Measurements from ENCODE around the gene CCL27. TPM values are rescaled to one million over a fixed set of nuclear protein-coding genes. Genes with fewer than 3 reads are reported as not detected.
"Not testable (repeated sequence)": the region's sequence is repeated elsewhere in the genome, so short reads cannot be mapped to it uniquely, and the experiment has no call there.

The CCL27 gene
- total and polyA plus RNA-seq, 7 experiments from 2014 or later = not detected

DNA sequence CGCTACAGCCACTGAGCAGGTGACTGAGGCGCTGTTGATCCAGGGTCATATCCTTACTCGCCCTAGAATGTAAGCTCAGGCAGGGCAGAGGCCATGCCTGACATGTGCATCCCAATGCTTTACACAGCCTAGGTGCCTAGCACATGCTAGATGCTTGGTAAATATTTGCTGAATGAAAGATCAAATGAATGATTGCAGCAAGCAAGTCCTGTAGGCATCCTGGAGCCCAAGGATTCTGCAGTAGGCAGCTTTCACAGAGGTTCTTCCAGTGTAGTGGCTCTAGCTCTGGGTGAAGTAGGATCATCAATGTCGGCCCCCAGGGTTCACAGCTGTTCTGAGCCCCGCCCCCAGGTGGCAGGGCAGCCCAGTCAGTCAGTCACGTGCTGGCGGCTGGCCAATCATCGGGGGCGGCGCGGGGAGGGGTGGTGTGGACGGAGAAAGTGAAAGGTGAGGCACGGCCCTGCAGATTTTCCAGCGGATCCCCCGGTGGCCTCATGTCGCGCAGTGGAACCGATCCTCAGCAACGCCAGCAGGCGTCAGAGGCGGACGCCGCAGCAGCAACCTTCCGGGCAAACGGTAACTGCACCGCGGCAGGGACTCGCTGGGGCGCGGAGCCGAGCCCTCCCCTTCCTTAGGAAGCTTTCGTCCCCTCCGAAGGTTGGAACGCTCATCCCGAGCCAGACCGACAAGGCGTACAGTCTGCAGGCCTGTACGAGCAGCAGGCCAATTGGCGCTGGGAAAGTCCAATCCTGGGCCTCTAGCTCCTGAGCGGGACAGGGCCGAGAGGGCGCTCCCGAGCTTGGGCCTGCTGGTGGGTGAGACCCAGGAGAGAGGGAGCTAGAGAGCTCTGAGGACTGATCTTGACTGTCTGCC, 16.0 kb downstream of the CCL27 start, which contains the start of gene GALT:
Gene GALT, plus strand, starts transcription at position 465 of the 873 bp plus-strand sequence. Its CDS starts 30 bp downstream, at position 495.
- peak; percentile 82 to 98 (median 93) for DNase-seq
- ATAC-seq = peak; percentile 96
- peaks cover 20 to 23% of the 10 kb centered on the region in 2 donors for H3K4me1 ChIP-seq (ENCODE audit: control insufficient read depth in 2 of 2, insufficient read depth in 2 of 2, low read length in 2 of 2)
- Mint-ChIP-seq H3K27me3 (no peaks in the 10 kb centered on the region), H3K27ac (peak within 1 kb of the TSS; percentile 86 to 94 (median 90)), H3K4me1 (peaks cover 18 to 48% (median 34%) of the 10 kb centered on the region in 7 donors), H3K4me3 (peak within 1 kb of the TSS; percentile 82 to 96 (median 92)), H3K36me3 (peaks cover 6 to 27% (median 9%) of the 10 kb centered on the region in 5 donors), H3K9me3 (no peaks in the 10 kb centered on the region)
- peak within 1 kb of the TSS; percentile 90 for H3K4me3 ChIP-seq (ENCODE audit: low read length)
- intact Hi-C loops (cut with micrococcal nuclease) = loop anchor here (1.0 to 5.0 kb wide), 7 partner anchors 8 to 1086 kb away; partner anchors contain the start of genes RPP25L (in 2 of the 2), CREB3 (in 1 of the 2), DCTN3 (in 1 of the 2) and SIGMAR1 (in 1 of the 2)
- H3K27ac ChIP-seq (ENCODE audit: low read depth, low read length) = peak within 1 kb of the TSS; percentile 87
- CTCF ChIA-PET = interaction anchor here (0.6 to 7.2 kb wide), 17 partner anchors 9 to 249 kb away, joined by 3 to 50 read pairs (median 5); partner anchors contain the start of genes CCL27, DCTN3, RPP25L and SIGMAR1
- peaks cover 13 to 38% (median 15%) of the 10 kb centered on the region in 3 experiments for H3K36me3 ChIP-seq (ENCODE audit: control insufficient read depth in 2 of 3, insufficient read depth in 3 of 3, low read length in 3 of 3)
- H3K27me3 ChIP-seq (ENCODE audit: control insufficient read depth in 2 of 2, insufficient read depth in 2 of 2, low read length in 2 of 2) = no peaks in the 10 kb centered on the region
- POLR2A ChIA-PET = interaction anchor here (0.6 to 5.9 kb wide), 14 partner anchors 9 to 1479 kb away, joined by 3 to 87 read pairs (median 4); partner anchors contain the start of genes B4GALT1, CCL27, DCTN3 and SIGMAR1
- H3K9me3 ChIP-seq (ENCODE audit: control insufficient read depth in 2 of 3, low read length in 3 of 3) = no peaks in the 10 kb centered on the region

DNA sequence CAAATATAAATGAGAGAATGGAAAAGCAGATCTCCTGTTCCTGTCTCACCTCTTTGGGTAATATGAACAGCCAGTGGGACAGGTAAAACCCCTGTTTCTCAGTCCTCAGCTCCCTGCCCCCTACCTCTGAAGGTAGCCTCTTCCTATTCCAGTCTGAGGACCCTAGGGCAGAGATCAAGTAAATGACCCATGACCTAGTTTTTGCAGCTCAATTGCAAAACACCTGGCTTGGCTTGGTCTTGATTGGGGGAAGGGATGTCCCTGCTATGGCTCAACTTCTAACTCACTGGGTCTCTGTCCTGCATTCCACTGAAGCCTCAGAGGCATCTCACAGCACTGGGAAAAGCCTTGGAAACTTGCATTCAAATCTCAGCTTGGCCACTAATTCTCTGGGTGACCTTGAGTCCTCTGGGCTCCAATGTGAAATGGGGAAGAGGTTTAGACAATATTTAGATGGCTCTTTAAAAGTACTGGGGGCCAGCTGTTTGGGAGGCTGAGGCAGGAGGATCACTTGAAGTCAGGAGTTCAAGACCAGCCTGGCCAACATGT, 17.6 kb downstream of the CCL27 start:
- Histone ChIP-seq H3K27ac (ENCODE audit: low read depth, low read length) (no peak overlapping the region), H3K36me3 (ENCODE audit: control insufficient read depth in 2 of 3, insufficient read depth in 3 of 3, low read length in 3 of 3) (peaks cover 13 to 22% (median 14%) of the 10 kb centered on the region in 3 experiments), H3K4me3 (ENCODE audit: low read length) (no peak overlapping the region), H3K4me1 (ENCODE audit: control insufficient read depth in 2 of 2, insufficient read depth in 2 of 2, low read length in 2 of 2) (peaks cover 20 to 23% of the 10 kb centered on the region in 2 donors), H3K27me3 (ENCODE audit: control insufficient read depth in 2 of 2, insufficient read depth in 2 of 2, low read length in 2 of 2) (no peaks in the 10 kb centered on the region), H3K9me3 (ENCODE audit: control insufficient read depth in 2 of 3, low read length in 3 of 3) (no peaks in the 10 kb centered on the region)
- no peaks in the 10 kb centered on the region for H3K27me3 Mint-ChIP-seq
- no peak for ATAC-seq
- intact Hi-C loops (cut with micrococcal nuclease) = loop anchor here (5.0 kb wide), 1 partner anchor 33 kb away; the partner anchor contains the start of gene RPP25L (in 2 of the 2)
- ChIA-PET CTCF (interaction anchor here (0.5 to 7.2 kb wide), 6 partner anchors 11 to 1238 kb away, joined by 3 to 50 read pairs (median 4); partner anchors contain the start of gene CCL27), POLR2A (interaction anchor here (0.6 to 1.6 kb wide), 2 partner anchors 11 to 68 kb away, joined by 3 to 7 read pairs; no protein-coding TSS in a partner anchor)
- peaks cover 18 to 38% (median 33%) of the 10 kb centered on the region in 7 donors for H3K4me1 Mint-ChIP-seq
- peaks cover 6 to 19% (median 9%) of the 10 kb centered on the region in 5 donors for H3K36me3 Mint-ChIP-seq
- peak overlapping the region in 2 of 10 donors; percentile 21 to 61 for H3K4me3 Mint-ChIP-seq
- H3K27ac Mint-ChIP-seq = no peak overlapping the region
- DNase-seq = no peak
- H3K9me3 Mint-ChIP-seq = no peaks in the 10 kb centered on the region

DNA sequence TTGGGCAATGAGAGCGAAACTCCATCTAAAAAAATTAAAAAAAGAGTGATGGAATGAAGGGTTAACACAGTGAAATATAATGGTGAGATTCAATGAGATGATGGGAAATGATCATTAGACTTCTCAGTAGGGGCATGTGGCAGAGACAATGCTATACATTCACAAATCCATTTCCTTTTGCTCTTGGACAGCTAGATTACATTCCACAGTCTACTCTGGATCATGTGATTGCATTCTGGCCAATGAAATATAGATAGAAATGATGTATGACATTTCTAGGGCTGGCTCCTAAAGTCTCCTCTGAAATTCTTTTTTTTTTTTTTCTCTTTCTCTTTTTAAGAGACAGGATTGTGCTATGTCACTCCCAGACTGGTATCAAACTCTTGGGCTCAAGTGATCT, 19.8 kb downstream of the CCL27 start:
- no peak for DNase-seq
- intact Hi-C loops (cut with micrococcal nuclease) = no loop called here
- Mint-ChIP-seq H3K27ac (no peak overlapping the region), H3K27me3 (no peaks in the 10 kb centered on the region), H3K4me1 (peaks cover 15 to 32% (median 30%) of the 10 kb centered on the region in 7 donors), H3K4me3 (no peak overlapping the region), H3K36me3 (peaks cover 0 to 3% (median 0%) of the 10 kb centered on the region in 5 donors), H3K9me3 (peaks cover 0 to 1% (median 0%) of the 10 kb centered on the region in 11 donors)
- Histone ChIP-seq H3K27me3 (ENCODE audit: control insufficient read depth in 2 of 2, insufficient read depth in 2 of 2, low read length in 2 of 2) (no peaks in the 10 kb centered on the region), H3K4me3 (ENCODE audit: low read length) (no peak overlapping the region), H3K27ac (ENCODE audit: low read depth, low read length) (no peak overlapping the region), H3K9me3 (ENCODE audit: control insufficient read depth in 2 of 3, low read length in 3 of 3) (no peaks in the 10 kb centered on the region), H3K36me3 (ENCODE audit: control insufficient read depth in 2 of 3, insufficient read depth in 3 of 3, low read length in 3 of 3) (peaks cover 0 to 5% (median 0%) of the 10 kb centered on the region in 3 experiments), H3K4me1 (ENCODE audit: control insufficient read depth in 2 of 2, insufficient read depth in 2 of 2, low read length in 2 of 2) (peaks cover 16 to 20% of the 10 kb centered on the region in 2 donors)
- no peak for ATAC-seq
- POLR2A ChIA-PET = interaction anchor here (1.1 to 1.8 kb wide), 5 partner anchors 9 to 30 kb away, joined by 3 to 5 read pairs (median 4); partner anchors contain the start of genes CCL27 and DCTN3
- CTCF ChIA-PET = interaction anchor here (0.7 to 5.8 kb wide), 2 partner anchors 8 to 31 kb away, joined by 3 to 45 read pairs; partner anchors contain the start of gene RPP25L

DNA sequence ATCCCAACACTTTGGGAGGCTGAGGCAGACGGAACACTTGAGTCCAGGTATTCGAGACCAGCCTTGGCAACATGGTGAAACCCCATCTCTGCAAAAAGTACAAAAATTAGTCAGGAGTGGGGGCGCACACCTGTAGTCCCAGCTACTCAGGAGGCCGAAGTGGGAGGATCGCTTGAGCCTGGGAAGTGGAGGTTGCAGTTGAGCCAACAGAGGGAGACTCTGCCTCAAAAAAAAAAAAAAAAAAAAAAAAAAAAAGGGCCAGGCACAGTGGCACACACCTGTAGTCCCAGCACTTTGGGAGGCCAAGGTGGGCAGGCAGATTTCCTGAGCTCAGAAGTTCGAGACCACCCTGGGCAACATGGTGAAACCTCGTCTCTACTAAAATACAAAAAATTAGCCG, 23.1 kb downstream of the CCL27 start:
- H3K27me3 ChIP-seq (ENCODE audit: control insufficient read depth in 2 of 2, insufficient read depth in 2 of 2, low read length in 2 of 2); ATAC-seq; H3K27ac ChIP-seq (ENCODE audit: low read depth, low read length); H3K9me3 ChIP-seq (ENCODE audit: control insufficient read depth in 2 of 3, low read length in 3 of 3); DNase-seq; H3K36me3 Mint-ChIP-seq; H3K9me3 Mint-ChIP-seq; CTCF ChIA-PET; H3K4me3 ChIP-seq (ENCODE audit: low read length); H3K27me3 Mint-ChIP-seq: not testable (repeated sequence)
- peaks cover 21 to 22% of the 10 kb centered on the region in 2 donors for H3K4me1 ChIP-seq (ENCODE audit: control insufficient read depth in 2 of 2, insufficient read depth in 2 of 2, low read length in 2 of 2)
- peak overlapping the region in 1 of 10 donors; percentile 89 for H3K4me3 Mint-ChIP-seq
- POLR2A ChIA-PET = interaction anchor here (2.5 to 7.0 kb wide), 5 partner anchors 13 to 28 kb away, joined by 11 to 99 read pairs (median 29); partner anchors contain the start of genes CCL27, DCTN3, IL11RA and RPP25L
- intact Hi-C loops (cut with micrococcal nuclease) = loop anchor here (10.0 kb wide), 4 partner anchors 345 to 965 kb away; partner anchors contain the start of genes DNAJB5 (in 1 of the 2), TESK1 (in 1 of the 2), UBAP1 (in 1 of the 2) and UBE2R2 (in 1 of the 2)
- peaks cover 0 to 13% (median 0%) of the 10 kb centered on the region in 3 experiments for H3K36me3 ChIP-seq (ENCODE audit: control insufficient read depth in 2 of 3, insufficient read depth in 3 of 3, low read length in 3 of 3)
- peaks cover 19 to 37% (median 31%) of the 10 kb centered on the region in 7 donors for H3K4me1 Mint-ChIP-seq
- peak overlapping the region in 1 of 9 donors; percentile 96 for H3K27ac Mint-ChIP-seq

DNA sequence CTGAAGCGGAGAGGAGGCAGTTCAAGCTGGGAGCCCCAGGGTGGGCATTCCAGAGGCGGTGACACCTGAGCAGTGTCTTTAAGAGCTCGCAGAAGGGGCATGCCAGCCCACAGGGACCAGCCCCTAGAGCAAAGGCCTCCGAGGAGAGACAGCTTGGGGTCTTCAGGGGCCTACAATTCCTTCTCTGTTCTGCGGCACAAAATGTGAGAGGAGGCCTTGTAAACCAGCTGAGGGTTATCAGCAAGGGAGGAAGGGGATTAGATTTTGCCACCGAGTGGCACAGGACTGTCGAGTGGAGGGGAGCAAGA, 24.4 kb downstream of the CCL27 start:
- intact Hi-C loops (cut with micrococcal nuclease) = loop anchor here (1.0 to 10.0 kb wide), 6 partner anchors 8 to 967 kb away; partner anchors contain the start of genes DNAJB5 (in 1 of the 2), GALT (in 1 of the 2), TESK1 (in 1 of the 2) and UBAP1 (in 1 of the 2)
- H3K36me3 ChIP-seq (ENCODE audit: control insufficient read depth in 2 of 3, insufficient read depth in 3 of 3, low read length in 3 of 3) = peaks cover 0 to 13% (median 0%) of the 10 kb centered on the region in 3 experiments
- Mint-ChIP-seq H3K9me3 (peaks cover 0 to 1% (median 0%) of the 10 kb centered on the region in 11 donors), H3K27me3 (no peaks in the 10 kb centered on the region), H3K4me3 (peak overlapping the region; percentile 88 to 93 (median 90)), H3K4me1 (peaks cover 26 to 45% (median 37%) of the 10 kb centered on the region in 7 donors), H3K36me3 (peaks cover 0 to 3% (median 3%) of the 10 kb centered on the region in 5 donors), H3K27ac (peak overlapping the region; percentile 88 to 98 (median 95))
- DNase-seq = no peak
- ChIA-PET POLR2A (interaction anchor here (0.6 to 7.0 kb wide), 17 partner anchors 10 to 1089 kb away, joined by 3 to 99 read pairs (median 6); partner anchors contain the start of genes CCL27, DCTN3, GALT and IL11RA), CTCF (interaction anchor here (0.6 to 8.0 kb wide), 11 partner anchors 8 to 121 kb away, joined by 3 to 98 read pairs (median 6); partner anchors contain the start of genes DCTN3, GALT and RPP25L)
- no peaks in the 10 kb centered on the region for H3K27me3 ChIP-seq (ENCODE audit: control insufficient read depth in 2 of 2, insufficient read depth in 2 of 2, low read length in 2 of 2)
- H3K4me3 ChIP-seq (ENCODE audit: low read length) = peak overlapping the region; percentile 94
- peak overlapping the region; percentile 70 for H3K27ac ChIP-seq (ENCODE audit: low read depth, low read length)
- no peak for ATAC-seq
- H3K9me3 ChIP-seq (ENCODE audit: control insufficient read depth in 2 of 3, low read length in 3 of 3) = no peaks in the 10 kb centered on the region
- H3K4me1 ChIP-seq (ENCODE audit: control insufficient read depth in 2 of 2, insufficient read depth in 2 of 2, low read length in 2 of 2) = peaks cover 21 to 22% of the 10 kb centered on the region in 2 donors
